Left lung (tissue), 10 donors: Measurements from ENCODE around the gene TCF12. TPM values are rescaled to one million over a fixed set of nuclear protein-coding genes. Genes with fewer than 3 reads are reported as not detected.

ENCODE experiments used
- ATAC-seq: fragments of 200-7000 bp; cut with Tn5 transposase; one replicate; pipeline ENCODE4 v1.9.1; 2020; ENCODE audit warnings: moderate library complexity
- DNase-seq, 4 donors: peaks; one replicate each; pipeline ENCODE4 v3.0.0-alpha.2; 2013 to 2020
- H3K27ac ChIP-seq, 2 donors: fragments of 200-600 bp; sonication (generic) in 1 of 2; one replicate each; pipeline versions ENCODE4 v1.5.0 to v1.8.0; 2020 to 2021
- H3K27me3 ChIP-seq, 2 donors: fragments of 200-600 bp; sonication (generic) in 1 of 2; one replicate each; pipeline versions ENCODE4 v1.5.0 to v1.8.0; 2020 to 2021
- H3K36me3 ChIP-seq, 2 donors: fragments of 200-600 bp; sonication (generic) in 1 of 2; one replicate each; pipeline versions ENCODE4 v1.5.0 to v1.8.0; 2020 to 2021
- H3K4me1 ChIP-seq, 2 donors: fragments of 200-600 bp; one replicate each; pipeline ENCODE4 v1.8.0; 2021
- H3K4me3 ChIP-seq, 2 donors: fragments of 200-600 bp; sonication (generic) in 1 of 2; one replicate each; pipeline versions ENCODE4 v1.5.0 to v1.8.0; 2020 to 2021; ENCODE audit warnings: mild to moderate bottlenecking in 1 of 2
- H3K9me3 ChIP-seq, 2 donors: fragments of 200-600 bp; sonication (generic) in 1 of 2; one replicate each; pipeline versions ENCODE4 v1.5.0 to v1.8.0; 2020 to 2021
- intact Hi-C, 2 donors: fragments of 100-400 bp; cut with DNase I; formaldehyde crosslinking; loops; one replicate each; pipeline versions ENCODE4 v1.11.2 to v1.14.2; 2022
- polyA plus RNA-seq, 6 donors: library from polyadenylated mRNA; unstranded; fragments of 120-200 nt; gene quantifications; one replicate each; pipeline ENCODE4 v1.2.1, GENCODE V29; 2013; ENCODE audit not compliant: insufficient read length in 6 of 6
- total RNA-seq, 2 donors: library from RNA; stranded (reverse); fragmentation: NEBNext Ultra II Directional; extraction: Animal tissue kit (Norgen Biotek cat#: 25700); gene quantifications; one replicate each; pipeline ENCODE4 v1.2.1, GENCODE V29; 2021
- TF ChIP-seq, protein P1 (sequence below), 2 donors: fragments of 200-600 bp; sonication (generic) in 1 of 2; IDR thresholded peaks; one replicate each; pipeline versions ENCODE4 v1.5.0 to v1.8.0; 2021; ENCODE audit warnings: antibody characterized with exemption in 2 of 2
- donor health status: DM: no; HTN: yes; CAD: no.
- donor health status: DM: no; HTN: no; CAD: no.

TCF12 gene
- total and polyA plus RNA-seq, 8 donors = 106 to 148 (median 130) TPM

DNA sequence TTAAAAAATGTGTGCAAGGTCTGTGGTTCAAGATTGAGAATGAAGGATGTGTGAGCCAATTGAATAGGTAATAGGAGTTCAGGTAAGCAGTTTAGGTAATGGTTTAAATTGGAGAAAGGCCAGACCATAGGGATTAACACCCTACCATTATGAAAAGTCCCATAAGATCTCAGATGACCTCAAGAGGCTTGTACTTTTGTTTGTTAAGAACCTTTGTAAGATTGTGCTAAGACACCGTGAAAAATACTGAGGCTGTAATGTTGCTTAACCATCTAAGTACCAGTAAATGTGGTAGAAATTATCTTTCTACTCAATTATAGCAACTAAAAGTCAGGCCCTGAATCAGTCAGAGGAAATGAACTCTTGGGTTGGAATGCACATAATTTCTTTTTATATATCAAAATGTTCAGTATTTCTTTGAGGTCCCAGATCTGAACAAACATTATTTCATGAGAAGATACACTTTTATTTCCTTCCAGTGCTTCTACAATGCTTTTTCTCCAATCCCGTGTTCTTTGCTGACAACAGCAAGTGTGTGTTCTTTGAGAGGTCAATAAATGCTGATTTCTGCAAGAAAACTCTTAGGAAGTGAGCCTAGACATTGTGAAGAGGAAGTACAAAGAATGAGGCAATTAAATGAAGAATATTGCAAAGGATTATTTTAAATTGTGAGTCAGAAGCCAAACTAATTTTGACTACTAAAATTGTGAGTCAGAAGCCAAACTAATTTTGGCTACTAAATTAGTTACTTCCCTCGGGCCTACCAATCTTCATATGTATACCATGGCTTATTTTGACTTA is 66.4 kb downstream of the TCF12 start:
- Histone ChIP-seq H3K4me3 (no peak overlapping the region), H3K36me3 (no peaks in the 10 kb centered on the region), H3K9me3 (no peaks in the 10 kb centered on the region), H3K4me1 (peaks cover 13 to 75% of the 10 kb centered on the region in 2 donors), H3K27me3 (no peaks in the 10 kb centered on the region), H3K27ac (peak overlapping the region; percentile 15 to 70)
- ATAC-seq = peak; percentile 60
- intact Hi-C loops = no loop called here
- no peak for DNase-seq
- TF ChIP-seq, protein P1, sequence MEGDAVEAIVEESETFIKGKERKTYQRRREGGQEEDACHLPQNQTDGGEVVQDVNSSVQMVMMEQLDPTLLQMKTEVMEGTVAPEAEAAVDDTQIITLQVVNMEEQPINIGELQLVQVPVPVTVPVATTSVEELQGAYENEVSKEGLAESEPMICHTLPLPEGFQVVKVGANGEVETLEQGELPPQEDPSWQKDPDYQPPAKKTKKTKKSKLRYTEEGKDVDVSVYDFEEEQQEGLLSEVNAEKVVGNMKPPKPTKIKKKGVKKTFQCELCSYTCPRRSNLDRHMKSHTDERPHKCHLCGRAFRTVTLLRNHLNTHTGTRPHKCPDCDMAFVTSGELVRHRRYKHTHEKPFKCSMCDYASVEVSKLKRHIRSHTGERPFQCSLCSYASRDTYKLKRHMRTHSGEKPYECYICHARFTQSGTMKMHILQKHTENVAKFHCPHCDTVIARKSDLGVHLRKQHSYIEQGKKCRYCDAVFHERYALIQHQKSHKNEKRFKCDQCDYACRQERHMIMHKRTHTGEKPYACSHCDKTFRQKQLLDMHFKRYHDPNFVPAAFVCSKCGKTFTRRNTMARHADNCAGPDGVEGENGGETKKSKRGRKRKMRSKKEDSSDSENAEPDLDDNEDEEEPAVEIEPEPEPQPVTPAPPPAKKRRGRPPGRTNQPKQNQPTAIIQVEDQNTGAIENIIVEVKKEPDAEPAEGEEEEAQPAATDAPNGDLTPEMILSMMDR (IDR thresholded peaks at IDR 0.05) = no peak

DNA sequence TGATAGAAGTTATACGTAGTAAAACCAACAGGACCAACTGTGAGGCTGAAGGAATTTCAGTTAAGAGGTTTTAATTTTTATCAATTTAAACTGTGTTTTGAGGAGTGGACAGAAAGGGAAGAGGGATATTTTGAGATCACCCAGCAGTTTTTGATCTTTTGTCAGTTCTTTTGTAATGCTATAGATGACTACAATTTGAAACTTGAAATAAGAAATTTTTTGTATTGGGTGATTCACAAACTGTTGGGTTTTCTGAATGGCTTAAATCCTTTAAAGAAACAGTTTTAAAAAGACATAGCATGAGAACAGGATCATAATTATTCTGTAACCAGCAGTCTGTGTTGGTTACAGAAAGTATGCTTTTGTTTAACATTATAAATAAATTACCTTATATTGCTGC is 67.4 kb downstream of the TCF12 start:
- DNase-seq = no peak
- Histone ChIP-seq H3K9me3 (no peaks in the 10 kb centered on the region), H3K36me3 (no peaks in the 10 kb centered on the region), H3K27ac (peak overlapping the region; percentile 5 to 70), H3K4me3 (no peak overlapping the region), H3K4me1 (peaks cover 13 to 70% of the 10 kb centered on the region in 2 donors), H3K27me3 (no peaks in the 10 kb centered on the region)
- intact Hi-C loops = no loop called here
- TF ChIP-seq, protein P1 (IDR thresholded peaks at IDR 0.05) = no peak
- no peak for ATAC-seq

DNA sequence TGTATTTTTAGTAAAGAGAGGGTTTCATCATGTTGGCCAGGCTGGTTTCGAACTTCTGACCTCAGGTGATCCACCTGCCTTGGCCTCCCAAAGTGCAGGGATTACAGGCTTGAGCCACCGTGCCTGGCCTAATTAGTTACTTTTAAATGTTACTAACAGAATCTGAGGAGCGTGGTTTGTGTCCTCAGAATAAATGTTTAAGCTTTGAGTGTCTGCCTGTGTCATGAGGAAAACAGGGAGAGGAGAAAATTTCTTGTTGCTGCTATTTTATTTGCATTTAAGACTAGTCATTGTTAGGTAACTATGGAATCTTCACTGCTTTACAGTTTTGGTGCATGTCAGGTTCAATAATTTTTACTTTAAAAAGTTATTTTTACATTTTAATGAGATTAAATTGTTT is 68.8 kb downstream of the TCF12 start:
- Histone ChIP-seq H3K36me3 (no peaks in the 10 kb centered on the region), H3K9me3 (no peaks in the 10 kb centered on the region), H3K27me3 (no peaks in the 10 kb centered on the region), H3K4me3 (no peak overlapping the region), H3K4me1 (peaks cover 13 to 74% of the 10 kb centered on the region in 2 donors), H3K27ac (no peak overlapping the region)
- intact Hi-C loops = no loop called here
- ATAC-seq (no peak), DNase-seq (no peak)
- TF ChIP-seq, protein P1 (IDR thresholded peaks at IDR 0.05) = no peak

DNA sequence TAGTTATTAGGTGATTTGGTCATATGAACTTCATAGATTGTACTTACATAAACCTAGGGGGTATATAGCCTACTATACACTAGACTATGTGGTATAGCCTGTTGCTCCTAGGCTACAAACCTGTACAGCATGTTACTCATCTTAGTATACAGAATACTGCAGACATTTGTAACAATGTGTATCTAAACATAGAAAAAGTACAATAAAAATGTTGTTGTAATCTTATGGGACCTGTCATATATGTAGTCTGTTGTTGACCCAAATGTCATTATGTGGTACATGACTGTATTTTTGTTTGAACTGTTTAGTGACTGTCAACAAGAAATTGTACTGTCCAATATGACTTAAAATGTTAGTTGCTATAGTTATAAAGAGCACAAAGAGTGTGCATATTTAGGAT is 69.8 kb downstream of the TCF12 start:
- TF ChIP-seq, protein P1 (IDR thresholded peaks at IDR 0.05) = no peak
- no peak for ATAC-seq
- H3K4me3 ChIP-seq = no peak overlapping the region

DNA sequence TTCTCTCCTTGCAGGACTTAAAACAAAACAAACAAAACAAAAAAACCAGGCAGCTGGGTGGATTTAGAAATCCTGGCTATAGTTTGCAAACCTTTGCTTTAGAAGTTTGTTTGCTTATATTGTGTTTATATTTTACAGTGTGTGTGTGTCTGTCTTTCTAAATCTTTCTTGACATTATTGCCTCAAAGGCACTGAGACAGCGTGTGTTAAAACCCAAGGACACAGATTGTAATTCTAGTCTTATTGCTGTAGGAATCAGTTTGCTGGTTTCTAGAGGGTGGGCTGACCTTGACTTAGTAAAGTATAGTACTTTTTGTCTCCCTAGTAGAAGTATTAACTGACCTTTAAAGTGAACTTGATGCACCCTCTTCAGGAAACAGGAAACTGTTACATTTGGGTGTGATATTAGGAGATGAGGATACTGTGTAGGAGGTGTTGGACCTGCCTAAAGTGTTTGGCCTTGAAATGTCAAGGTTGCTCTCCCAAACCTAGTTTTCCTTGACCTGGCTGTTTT is 71.0 kb downstream of the TCF12 start:
- H3K27me3 ChIP-seq = no peaks in the 10 kb centered on the region
- no peaks in the 10 kb centered on the region for H3K36me3 ChIP-seq
- DNase-seq (no peak), ATAC-seq (peak; percentile 67)
- TF ChIP-seq, protein P1 (IDR thresholded peaks at IDR 0.05) = no peak
- H3K27ac ChIP-seq = no peak overlapping the region
- no peaks in the 10 kb centered on the region for H3K9me3 ChIP-seq
- H3K4me3 ChIP-seq = no peak overlapping the region
- intact Hi-C loops = no loop called here
- peaks cover 11 to 68% of the 10 kb centered on the region in 2 donors for H3K4me1 ChIP-seq

More for the DNA sequence above, 69.8 kb downstream of the TCF12 start:
- intact Hi-C loops = no loop called here
- DNase-seq = no peak
- H3K36me3 ChIP-seq = no peaks in the 10 kb centered on the region
- peaks cover 13 to 73% of the 10 kb centered on the region in 2 donors for H3K4me1 ChIP-seq
- no peaks in the 10 kb centered on the region for H3K9me3 ChIP-seq
- H3K27ac ChIP-seq = no peak overlapping the region
- H3K27me3 ChIP-seq = no peaks in the 10 kb centered on the region
